Measurements from ENCODE around the gene GPR15LG.
A peak's percentile ranks its signal among the peaks of the same experiment; 100 is the strongest.
"Not testable (repeated sequence)": the region's sequence is repeated elsewhere in the genome, so short reads cannot be mapped to it uniquely, and the experiment has no call there.

Gene GPR15LG

DNA sequence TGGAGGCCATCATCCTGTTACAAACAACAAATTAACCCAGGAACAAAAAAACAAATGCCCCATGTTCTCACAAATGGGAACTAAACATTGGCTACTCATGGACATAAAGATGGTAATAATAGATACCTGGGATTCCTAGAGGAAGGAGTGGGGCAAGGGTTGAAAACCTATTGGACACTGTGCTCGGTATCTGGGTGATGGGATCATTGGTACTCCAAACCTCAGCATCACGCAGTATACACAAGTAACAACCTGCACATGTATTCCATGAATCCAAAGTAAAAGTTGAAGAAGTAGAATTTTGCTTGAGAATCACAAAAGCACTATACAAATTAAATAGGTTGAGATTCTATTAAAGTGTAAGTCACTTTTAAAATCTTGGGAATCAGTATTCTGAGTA is 17.6 kb upstream of the GPR15LG start:
- in situ Hi-C loops (cut with MboI; ENCODE audit: low sequenced_read_pairs) = no loop called here
- no peaks in the 10 kb centered on the region for H3K27me3 ChIP-seq (ENCODE audit: low read depth)
- no peaks in the 10 kb centered on the region for H3K9me3 ChIP-seq
- peaks cover 25% of the 10 kb centered on the region for H3K36me3 ChIP-seq (replicated peaks)
- H3K4me3 ChIP-seq = no peak overlapping the region
- no peak for DNase-seq (ENCODE audit: low spot score in 2 of 2)
- H3K4me1 ChIP-seq = no peaks in the 10 kb centered on the region; the same call in none of the 2 replicates

GRCh38 chr10:84156768-84157167 is 16.8 kb upstream of the GPR15LG start:
- no peak for DNase-seq (ENCODE audit: low spot score in 2 of 2)
- in situ Hi-C loops (cut with MboI; ENCODE audit: low sequenced_read_pairs) = no loop called here

GRCh38 chr10:84158061-84158460 is 15.5 kb upstream of the GPR15LG start:
- H3K4me1 ChIP-seq = peaks cover 6% of the 10 kb centered on the region
- H3K9me3 ChIP-seq = no peaks in the 10 kb centered on the region
- H3K36me3 ChIP-seq (replicated peaks) = peaks cover 6% of the 10 kb centered on the region
- no peak for DNase-seq (ENCODE audit: low spot score in 2 of 2)
- no peaks in the 10 kb centered on the region for H3K27me3 ChIP-seq (ENCODE audit: low read depth)
- H3K4me3 ChIP-seq = no peak overlapping the region
- in situ Hi-C loops (cut with MboI; ENCODE audit: low sequenced_read_pairs) = no loop called here

More at GRCh38 chr10:84156768-84157167, 16.8 kb upstream of the GPR15LG start:
- Histone ChIP-seq H3K4me1 (no peaks in the 10 kb centered on the region; the same call in none of the 2 replicates), H3K4me3 (no peak overlapping the region), H3K27me3 (ENCODE audit: low read depth) (no peaks in the 10 kb centered on the region), H3K9me3 (no peaks in the 10 kb centered on the region), H3K36me3 (replicated peaks) (peaks cover 19% of the 10 kb centered on the region)

DNA sequence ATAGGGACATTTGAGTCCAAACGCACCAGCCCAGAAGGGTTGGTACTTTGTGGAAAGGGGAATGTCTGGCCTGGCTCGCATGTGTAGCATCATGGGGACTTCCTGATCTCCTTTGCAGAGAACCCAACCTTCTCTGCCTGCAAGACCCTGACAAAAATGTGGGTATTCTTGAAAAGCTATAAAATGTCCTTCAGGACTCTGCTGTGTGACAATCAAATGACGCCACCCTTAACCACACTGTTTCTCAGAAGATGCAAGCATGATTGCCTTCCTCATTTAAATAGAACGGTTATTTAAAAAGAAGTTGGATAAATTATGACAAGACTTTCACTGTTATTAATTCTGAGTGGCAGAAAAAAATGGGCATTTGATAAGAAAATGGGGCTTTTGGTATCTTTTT is 15.1 kb upstream of the GPR15LG start:
- Histone ChIP-seq H3K4me1 (peaks cover 8% of the 10 kb centered on the region), H3K4me3 (no peak overlapping the region), H3K27me3 (ENCODE audit: low read depth) (no peaks in the 10 kb centered on the region), H3K36me3 (replicated peaks) (peaks cover 4% of the 10 kb centered on the region), H3K9me3 (no peaks in the 10 kb centered on the region)
- in situ Hi-C loops (cut with MboI; ENCODE audit: low sequenced_read_pairs) = no loop called here
- DNase-seq (ENCODE audit: low spot score in 2 of 2) = no peak

- in situ Hi-C loops (cut with MboI; ENCODE audit: low sequenced_read_pairs) = no loop called here
- no peaks in the 10 kb centered on the region for H3K9me3 ChIP-seq
- H3K4me3 ChIP-seq = no peak overlapping the region
- H3K36me3 ChIP-seq (replicated peaks) = no peaks in the 10 kb centered on the region
- peaks cover 14% of the 10 kb centered on the region for H3K4me1 ChIP-seq
- H3K27me3 ChIP-seq (ENCODE audit: low read depth) = no peaks in the 10 kb centered on the region
- no peak for DNase-seq (ENCODE audit: low spot score in 2 of 2)
These were observed 14.4 kb upstream of the GPR15LG start for GRCh38 chr10:84159076-84159685.

- in situ Hi-C loops (cut with MboI; ENCODE audit: low sequenced_read_pairs) = no loop called here
- Histone ChIP-seq H3K36me3 (replicated peaks) (no peaks in the 10 kb centered on the region), H3K27me3 (ENCODE audit: low read depth) (no peaks in the 10 kb centered on the region), H3K4me3 (no peak overlapping the region), H3K9me3 (no peaks in the 10 kb centered on the region), H3K4me1 (peaks cover 21% of the 10 kb centered on the region)
- DNase-seq (ENCODE audit: low spot score in 2 of 2) = peak in 1 of 2 experiments; percentile 24
These were observed 12.8 kb upstream of the GPR15LG start for GRCh38 chr10:84160663-84161362.

- no peak for DNase-seq (ENCODE audit: low spot score in 2 of 2)
- H3K36me3 ChIP-seq (replicated peaks) = no peaks in the 10 kb centered on the region
- no peak overlapping the region for H3K4me3 ChIP-seq
- in situ Hi-C loops (cut with MboI; ENCODE audit: low sequenced_read_pairs) = no loop called here
- H3K4me1 ChIP-seq = peaks cover 21% of the 10 kb centered on the region
- no peaks in the 10 kb centered on the region for H3K27me3 ChIP-seq (ENCODE audit: low read depth)
- no peaks in the 10 kb centered on the region for H3K9me3 ChIP-seq
These were observed 9.6 kb upstream of the GPR15LG start for GRCh38 chr10:84163996-84164395.

DNA sequence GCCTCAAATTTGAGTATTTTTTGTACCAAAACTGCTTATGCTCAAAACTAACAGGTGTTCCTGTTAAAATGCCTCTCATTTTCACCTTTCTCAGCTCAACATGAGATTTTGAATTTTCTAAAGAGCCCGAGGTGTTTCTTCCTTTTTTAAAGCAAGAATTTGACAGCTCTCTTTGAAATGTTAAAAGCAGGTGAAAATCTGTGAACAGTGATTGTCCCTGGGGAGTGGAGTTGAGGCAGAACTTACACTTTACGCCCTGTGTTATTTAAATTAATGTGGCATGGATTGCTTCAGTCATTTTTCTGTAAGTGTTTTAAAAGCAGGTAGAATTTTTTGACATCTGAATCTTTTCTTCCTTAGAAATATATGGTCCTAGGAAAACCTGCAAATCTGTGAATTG is 9.2 kb upstream of the GPR15LG start:
- in situ Hi-C loops (cut with MboI; ENCODE audit: low sequenced_read_pairs) = no loop called here
- H3K4me3 ChIP-seq = no peak overlapping the region
- peaks cover 21% of the 10 kb centered on the region for H3K4me1 ChIP-seq

GRCh38 chr10:84166620-84167288 is 6.8 kb upstream of the GPR15LG start:
- in situ Hi-C loops (cut with MboI; ENCODE audit: low sequenced_read_pairs) = no loop called here
- H3K4me3 ChIP-seq = no peak overlapping the region
- H3K4me1 ChIP-seq = peaks cover 21% of the 10 kb centered on the region
- no peak for DNase-seq (ENCODE audit: low spot score in 2 of 2)
- H3K27me3 ChIP-seq (ENCODE audit: low read depth) = no peaks in the 10 kb centered on the region
- H3K36me3 ChIP-seq (replicated peaks) = no peaks in the 10 kb centered on the region
- H3K9me3 ChIP-seq = no peaks in the 10 kb centered on the region

More for the DNA sequence above, 9.2 kb upstream of the GPR15LG start:
- H3K9me3 ChIP-seq = no peaks in the 10 kb centered on the region
- peak in 1 of 2 experiments; percentile 58 for DNase-seq (ENCODE audit: low spot score in 2 of 2)
- H3K36me3 ChIP-seq (replicated peaks) = no peaks in the 10 kb centered on the region
- no peaks in the 10 kb centered on the region for H3K27me3 ChIP-seq (ENCODE audit: low read depth)

DNA sequence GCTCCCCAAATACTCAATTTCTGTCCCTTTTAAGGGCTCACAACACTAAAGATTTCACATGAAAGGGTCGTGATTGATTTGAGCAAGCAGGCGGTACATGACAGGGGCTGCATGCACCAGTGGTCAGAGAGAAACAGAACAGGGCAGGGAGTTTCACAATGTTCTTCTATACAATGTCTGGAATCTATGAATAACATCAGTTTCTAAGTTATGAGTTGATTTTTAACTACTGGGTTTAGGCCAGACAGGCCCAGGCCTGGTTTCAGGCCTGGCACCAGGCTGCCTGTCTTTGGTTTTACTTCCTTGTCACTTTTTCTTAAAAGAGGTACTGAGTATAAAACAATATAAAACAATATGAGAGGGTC is 6.3 kb upstream of the GPR15LG start:
- H3K4me1 ChIP-seq = peaks cover 21% of the 10 kb centered on the region
- H3K9me3 ChIP-seq; H3K36me3 ChIP-seq (replicated peaks); H3K4me3 ChIP-seq; H3K27me3 ChIP-seq (ENCODE audit: low read depth); DNase-seq (ENCODE audit: low spot score in 2 of 2); in situ Hi-C loops (cut with MboI; ENCODE audit: low sequenced_read_pairs): not testable (repeated sequence)

DNA sequence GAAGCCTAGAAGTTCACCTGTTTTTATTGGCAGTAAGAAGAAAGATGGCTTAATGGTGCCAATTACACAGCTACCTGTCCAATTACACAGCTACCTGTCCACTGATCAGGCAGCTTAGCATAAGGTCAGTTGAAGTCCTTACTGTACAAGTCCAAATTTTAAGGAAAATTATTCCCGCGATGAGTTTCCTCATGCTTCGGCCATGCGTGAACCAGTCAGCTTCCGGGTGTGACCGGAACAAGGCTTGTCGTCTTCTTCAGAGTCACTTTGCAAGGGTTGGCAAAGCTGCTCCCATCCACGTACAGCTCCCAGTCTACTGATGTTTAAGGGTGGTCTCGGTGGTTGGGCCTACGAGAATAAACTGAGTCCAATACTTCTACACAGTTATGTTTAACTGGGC is 5.2 kb upstream of the GPR15LG start:
- DNase-seq (ENCODE audit: low spot score in 2 of 2); H3K36me3 ChIP-seq (replicated peaks); H3K9me3 ChIP-seq; H3K27me3 ChIP-seq (ENCODE audit: low read depth); in situ Hi-C loops (cut with MboI; ENCODE audit: low sequenced_read_pairs); H3K4me3 ChIP-seq: not testable (repeated sequence)
- peaks cover 14% of the 10 kb centered on the region for H3K4me1 ChIP-seq

DNA sequence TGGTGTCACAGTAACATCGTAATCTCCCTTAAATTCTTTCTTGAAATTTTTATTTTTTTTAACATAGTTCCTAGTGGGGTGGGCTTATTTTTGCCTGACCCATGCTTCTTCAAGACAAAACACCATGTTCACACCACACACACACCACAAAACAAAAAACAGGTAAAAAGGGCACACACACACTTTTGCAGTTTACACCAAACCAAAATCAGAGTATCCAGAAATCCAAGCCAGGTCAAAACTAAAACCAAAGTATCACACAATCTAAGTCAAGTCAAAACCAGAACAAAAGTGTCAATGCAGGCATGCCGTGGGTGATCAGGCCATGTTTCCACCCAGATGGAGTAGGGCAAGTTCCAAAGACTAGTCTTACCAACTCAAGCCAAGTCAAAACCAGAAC is 2.4 kb upstream of the GPR15LG start:
- H3K36me3 ChIP-seq (replicated peaks); DNase-seq (ENCODE audit: low spot score in 2 of 2); H3K4me3 ChIP-seq; in situ Hi-C loops (cut with MboI; ENCODE audit: low sequenced_read_pairs); H3K27me3 ChIP-seq (ENCODE audit: low read depth); H3K9me3 ChIP-seq; H3K4me1 ChIP-seq: not testable (repeated sequence)

GRCh38 chr10:84171700-84172466 is 1.7 kb upstream of the GPR15LG start:
- H3K4me3 ChIP-seq; in situ Hi-C loops (cut with MboI; ENCODE audit: low sequenced_read_pairs); H3K9me3 ChIP-seq; H3K4me1 ChIP-seq; H3K27me3 ChIP-seq (ENCODE audit: low read depth); H3K36me3 ChIP-seq (replicated peaks): not testable (repeated sequence)
- peak in 1 of 2 experiments; percentile 1 for DNase-seq (ENCODE audit: low spot score in 2 of 2)
